DLD1 (cell line): ENCODE data around the gene UPF1.

Source experiments
- in situ Hi-C: cut with HindIII; loops from 2 replicates; pipeline ENCODE4 v1.10.0; 2017; ENCODE audit warnings: low sequenced_read_pairs

The UPF1 gene

GRCh38 chr19:18855647-18856384, 24.1 kb downstream of the UPF1 start:
- in situ Hi-C loops: no loop called here

DNA sequence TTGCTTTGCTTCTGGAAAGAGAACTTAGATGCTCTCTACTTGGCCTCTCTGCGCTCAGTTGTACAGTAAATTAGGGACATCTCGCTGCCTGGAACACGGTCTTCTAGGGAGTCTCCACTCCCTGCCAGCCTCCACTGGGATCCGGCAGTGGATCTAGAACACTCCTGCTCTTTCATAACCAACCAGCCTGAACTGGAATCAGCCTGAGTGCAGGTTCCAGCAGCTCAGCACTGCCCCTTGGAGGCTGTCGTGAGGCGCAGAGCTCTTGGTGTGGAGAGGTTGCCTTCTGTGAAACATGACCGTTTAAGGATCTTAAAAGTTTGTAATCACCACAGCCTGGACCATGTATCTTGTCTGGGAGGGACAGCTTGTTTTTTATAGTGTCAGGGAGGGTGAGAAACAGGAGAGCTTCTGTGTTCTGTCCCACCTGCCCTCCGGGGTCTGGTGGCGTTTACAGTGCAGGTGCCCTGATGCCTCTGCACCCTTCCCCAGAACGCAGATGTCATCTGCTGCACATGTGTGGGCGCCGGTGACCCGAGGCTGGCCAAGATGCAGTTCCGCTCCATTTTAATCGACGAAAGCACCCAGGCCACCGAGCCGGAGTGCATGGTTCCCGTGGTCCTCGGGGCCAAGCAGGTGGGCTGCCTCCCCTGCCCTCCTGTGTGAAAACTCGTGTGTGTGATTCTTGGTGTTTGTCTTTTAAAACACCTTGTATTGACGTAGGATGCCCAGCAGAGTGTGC, 24.8 kb downstream of the UPF1 start:
- in situ Hi-C loops: no loop called here

DNA sequence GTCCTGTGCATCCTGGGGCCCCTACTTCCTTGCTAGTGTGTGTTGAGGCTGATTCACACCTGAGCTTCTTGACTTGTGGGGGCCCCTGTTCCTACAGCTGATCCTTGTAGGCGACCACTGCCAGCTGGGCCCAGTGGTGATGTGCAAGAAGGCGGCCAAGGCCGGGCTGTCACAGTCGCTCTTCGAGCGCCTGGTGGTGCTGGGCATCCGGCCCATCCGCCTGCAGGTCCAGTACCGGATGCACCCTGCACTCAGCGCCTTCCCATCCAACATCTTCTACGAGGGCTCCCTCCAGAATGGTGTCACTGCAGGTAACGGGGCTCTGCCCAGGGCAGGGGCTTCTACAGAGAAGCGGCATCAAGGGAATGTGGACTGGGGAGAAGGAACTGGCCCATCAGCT, 25.5 kb downstream of the UPF1 start:
- in situ Hi-C loops: no loop called here

DNA sequence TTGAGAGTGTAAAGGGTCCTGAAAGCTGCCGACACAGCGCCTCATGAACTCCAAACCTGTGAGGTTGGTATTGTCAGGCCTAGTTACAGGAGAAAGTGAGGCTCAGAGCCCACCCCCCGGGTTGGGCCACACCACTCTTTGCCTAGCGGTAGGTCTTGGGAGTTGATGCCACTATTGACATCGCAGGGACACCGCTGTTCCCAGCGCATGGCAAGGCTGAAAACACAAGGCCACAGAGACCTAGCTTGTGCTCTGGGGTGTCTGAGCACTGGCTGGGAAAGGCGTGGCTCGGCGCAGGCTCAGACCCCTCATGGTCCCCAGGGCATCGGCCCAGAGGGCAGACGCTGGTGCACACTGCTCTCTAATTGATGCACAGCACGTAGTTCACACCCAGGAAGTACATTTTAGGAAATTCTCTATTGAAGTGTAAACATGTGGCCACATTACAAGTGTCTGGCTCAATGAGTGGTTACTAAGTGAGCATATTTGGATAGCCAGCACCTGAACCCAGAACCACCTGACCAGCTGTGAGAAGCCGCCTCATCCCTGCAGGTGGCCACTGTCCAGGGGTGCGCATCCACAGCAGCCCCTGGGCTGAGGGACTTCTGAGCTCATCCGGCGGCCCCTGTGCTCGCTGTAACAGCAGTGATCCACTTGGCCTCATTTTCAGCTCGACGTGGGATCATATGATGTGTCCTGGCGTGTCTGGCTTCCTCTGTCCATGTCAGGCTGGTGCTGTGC, 27.3 kb downstream of the UPF1 start:
- in situ Hi-C loops: no loop called here

DNA sequence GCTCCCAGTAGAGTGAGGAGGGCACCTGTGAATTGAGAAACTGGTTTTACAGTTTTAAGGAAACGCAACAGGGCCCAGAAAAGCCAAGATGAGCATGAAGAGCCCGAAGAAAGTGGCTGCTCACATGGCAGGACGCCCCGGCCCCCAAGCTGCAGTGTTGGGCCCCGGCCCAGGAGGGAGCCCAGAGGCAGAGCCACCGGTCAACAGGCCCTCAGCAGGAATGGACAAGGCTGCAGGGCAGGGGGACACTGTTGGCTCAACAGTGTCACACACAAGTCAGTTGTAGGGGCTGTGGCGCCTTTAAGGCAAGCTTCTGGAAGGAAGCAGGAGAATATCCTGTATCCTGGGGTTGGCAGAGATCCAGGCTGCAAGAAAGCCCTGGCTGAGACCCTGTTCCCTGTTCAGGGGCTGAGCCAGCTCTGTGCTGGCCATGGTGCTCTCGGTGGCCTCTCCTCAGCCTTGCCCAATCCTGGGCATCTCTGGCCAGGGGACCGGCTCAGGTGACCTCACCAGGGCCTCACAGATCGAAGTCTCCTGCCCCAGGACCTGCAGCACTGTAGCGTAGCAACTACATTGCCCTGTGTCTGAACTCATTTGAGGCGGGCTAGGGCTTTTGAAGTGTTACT, 28.0 kb downstream of the UPF1 start:
- in situ Hi-C loops: no loop called here

DNA sequence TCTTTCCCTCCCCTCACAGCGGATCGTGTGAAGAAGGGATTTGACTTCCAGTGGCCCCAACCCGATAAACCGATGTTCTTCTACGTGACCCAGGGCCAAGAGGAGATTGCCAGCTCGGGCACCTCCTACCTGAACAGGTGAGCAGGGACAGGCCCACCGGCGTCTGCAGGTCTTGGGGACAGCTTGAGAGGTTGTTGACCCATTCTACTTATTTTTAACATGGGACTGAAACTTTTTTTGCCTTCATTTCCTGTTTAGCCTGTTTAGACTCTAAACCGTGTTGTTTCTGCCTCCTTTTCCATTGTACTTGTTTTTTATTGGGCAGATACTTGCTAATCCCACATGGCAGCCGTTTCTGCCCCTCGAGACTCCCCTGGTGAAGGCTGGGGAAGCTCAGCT, 28.5 kb downstream of the UPF1 start:
- in situ Hi-C loops: no loop called here

GRCh38 chr19:18860725-18861124, 29.0 kb downstream of the UPF1 start:
- in situ Hi-C loops: no loop called here

DNA sequence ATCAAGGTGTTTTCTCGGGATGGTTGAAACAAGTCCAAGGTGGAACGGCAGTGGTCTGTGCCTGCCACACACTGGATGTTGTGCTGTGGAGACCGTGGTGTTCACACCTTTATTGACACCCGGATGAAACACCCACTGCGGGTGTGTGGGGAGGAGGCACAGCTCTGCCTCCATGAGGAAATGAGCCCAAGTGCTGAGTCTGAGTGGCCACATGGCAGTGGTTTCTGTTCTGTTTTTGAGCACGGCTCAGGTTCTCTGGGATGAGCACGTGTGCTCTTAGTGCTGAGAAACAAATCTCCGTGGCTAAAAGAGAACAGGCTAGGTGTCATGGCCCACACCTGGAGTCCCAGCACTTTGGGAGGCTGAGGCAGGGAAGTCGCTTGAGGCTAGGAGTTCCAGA, 29.5 kb downstream of the UPF1 start:
- in situ Hi-C loops: no loop called here

DNA sequence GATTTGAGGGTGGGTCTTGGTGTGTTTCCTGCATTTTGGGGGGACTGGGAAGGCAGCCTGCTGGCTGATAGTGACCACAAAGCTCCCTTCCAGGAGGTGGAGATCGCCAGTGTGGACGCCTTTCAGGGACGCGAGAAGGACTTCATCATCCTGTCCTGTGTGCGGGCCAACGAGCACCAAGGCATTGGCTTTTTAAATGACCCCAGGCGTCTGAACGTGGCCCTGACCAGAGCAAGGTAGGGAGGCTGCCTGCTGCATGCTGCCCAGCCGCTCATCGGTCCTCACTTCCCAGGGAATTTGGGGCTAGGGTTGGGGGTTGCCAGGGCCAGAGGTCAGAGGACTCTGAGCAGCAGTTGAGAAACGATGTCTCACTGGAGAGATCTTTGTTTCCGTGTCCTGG, 30.2 kb downstream of the UPF1 start:
- in situ Hi-C loops: no loop called here

DNA sequence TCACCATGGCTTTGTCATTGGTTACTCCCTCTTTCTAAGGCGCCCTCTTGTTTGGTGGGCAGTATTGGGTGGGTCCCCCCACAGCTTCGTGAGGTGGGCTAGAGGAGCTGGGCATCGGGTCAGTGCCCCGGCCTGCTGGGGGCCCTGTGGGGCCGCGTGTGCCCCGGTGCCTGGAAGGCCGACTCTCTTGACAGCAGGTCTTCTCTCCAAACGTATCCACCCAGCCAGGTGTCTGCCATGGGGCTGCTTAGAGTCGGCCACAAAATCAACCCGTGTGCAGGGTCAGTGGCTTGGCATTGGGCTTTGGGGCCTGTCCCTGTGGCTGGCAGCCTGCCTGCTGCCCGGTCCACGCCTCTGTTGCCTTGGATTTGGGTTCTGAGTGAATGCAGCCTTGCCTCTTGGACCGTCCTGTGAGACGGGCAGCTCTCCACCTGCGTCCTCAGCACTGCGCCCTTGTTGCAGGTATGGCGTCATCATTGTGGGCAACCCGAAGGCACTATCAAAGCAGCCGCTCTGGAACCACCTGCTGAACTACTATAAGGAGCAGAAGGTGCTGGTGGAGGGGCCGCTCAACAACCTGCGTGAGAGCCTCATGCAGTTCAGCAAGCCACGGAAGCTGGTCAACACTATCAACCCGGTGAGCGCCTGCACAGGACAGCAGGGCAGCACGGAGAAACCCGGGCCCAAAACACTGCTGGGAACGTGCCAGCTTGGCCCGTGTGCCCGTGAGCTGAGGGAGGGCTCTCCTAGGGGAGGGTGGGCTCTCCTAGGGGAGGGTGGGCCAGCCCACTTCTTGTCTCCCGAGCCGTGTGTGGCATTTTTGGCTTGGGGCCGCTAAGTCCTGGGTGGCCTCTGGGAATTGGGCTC, 31.4 kb downstream of the UPF1 start:
- in situ Hi-C loops: no loop called here

DNA sequence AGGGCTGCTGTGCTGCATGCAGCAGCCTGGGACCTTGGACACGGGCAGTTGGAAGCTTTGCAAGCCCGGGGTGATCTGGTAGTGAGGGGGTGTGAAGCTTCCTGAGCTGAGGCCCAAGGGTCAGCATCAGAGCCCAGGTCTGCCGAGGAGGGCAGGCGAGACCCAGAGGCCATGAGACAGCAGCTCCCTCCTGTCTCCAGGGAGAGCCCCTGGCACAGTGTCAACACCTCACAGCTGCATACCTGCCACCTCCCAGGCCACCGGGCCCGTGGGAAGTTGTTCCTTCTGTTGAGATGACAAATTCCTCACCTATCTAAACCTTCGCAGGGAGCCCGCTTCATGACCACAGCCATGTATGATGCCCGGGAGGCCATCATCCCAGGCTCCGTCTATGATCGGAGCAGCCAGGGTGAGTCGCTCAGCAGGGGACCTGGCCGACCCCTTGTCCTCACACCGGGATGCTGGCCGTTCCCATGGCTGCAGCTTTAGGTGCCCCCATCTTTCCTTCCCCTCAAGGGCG, 32.1 kb downstream of the UPF1 start:
- in situ Hi-C loops: no loop called here

GRCh38 chr19:18865106-18865972, 33.6 kb downstream of the UPF1 start:
- in situ Hi-C loops: no loop called here

- in situ Hi-C loops: no loop called here
Observed at GRCh38 chr19:18865973-18866799, 34.4 kb downstream of the UPF1 start.

DNA sequence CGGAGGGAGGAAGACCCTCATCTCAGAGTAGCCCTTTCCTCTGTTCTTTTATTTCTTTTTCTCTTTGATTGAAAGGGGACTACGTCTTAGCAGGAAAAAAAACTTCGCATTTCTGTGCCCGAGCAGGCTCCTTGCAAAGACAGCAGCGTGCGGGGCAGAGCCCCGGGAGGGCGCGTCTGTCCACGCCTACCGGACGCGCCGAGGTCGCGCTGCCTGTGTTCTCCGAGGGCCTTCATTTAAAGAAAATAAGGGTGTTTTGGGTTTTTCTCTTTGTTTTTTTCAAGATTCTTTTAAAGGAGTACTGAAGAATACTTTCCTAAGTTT, 35.0 kb downstream of the UPF1 start:
- in situ Hi-C loops: no loop called here

DNA sequence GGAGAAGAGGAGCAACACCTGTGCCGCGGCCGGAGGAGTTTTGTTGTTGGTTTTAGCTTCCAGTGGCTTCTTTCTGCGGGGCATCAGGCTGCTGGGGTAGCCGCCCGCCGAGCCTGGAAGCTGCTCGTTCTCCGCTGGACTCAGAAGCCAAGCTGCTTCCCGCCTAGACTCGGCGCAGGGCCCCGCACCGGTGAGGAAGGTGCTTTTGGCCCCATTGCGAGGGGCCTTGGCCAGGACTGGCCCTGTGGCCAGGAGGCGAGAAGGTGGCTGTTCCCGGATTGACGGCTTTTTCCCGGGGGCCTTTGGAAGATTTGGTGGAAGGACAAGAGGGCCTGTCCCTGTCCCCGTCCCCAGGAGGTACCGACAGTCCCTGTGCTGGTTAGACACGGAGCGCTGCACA, 35.4 kb downstream of the UPF1 start:
- in situ Hi-C loops: no loop called here

DNA sequence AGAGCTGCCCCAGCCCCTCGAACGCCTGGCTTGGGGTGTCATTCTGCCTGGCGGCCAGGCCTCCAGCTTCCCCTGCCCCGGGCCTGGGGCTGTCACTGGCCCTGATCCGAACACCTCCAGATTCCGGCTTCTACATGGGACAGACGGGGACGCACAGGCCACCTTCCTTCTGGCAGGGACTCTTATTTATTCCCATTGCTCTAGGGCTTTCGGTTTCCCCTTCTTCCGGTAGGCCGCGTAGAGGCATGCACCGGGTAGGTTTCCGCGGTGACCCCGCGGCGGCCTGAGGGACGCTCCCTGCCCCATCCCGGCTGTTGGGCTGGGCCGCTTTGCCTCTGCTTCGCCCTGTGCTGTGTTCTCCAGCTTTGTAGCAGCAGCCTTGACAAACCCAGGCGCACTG, 36.0 kb downstream of the UPF1 start:
- in situ Hi-C loops: no loop called here

DNA sequence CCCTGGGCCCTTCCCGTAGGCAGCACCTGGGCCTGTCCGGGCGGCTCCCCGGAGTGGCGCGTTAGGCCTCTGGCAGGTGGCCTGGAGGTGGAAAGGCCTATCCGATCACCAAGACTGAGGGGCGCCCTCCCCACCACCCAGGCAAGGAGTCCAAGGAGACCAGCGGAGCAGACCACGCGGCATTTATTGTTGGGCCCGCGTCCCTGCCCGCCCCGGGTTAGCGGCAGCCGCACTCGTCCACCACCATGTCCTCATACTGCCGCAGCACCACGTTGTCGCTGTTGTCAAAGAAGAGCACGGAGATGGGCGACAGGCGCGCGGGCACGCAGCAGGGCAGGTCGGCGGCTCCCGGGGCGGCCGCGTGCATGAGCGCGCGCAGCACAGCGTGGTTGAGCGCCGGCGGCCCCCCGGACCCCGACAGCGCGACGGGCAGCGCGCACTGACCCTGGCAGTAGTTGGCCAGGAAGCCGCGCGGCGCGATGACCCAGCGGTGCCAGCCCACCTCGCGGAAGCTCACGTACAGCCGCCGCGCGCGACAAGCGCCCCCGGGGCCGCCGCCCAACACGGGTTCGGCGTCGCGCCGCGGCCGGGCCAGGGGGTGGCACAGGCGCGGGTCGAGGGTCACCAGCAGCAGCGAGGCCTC, 36.7 kb downstream of the UPF1 start:
- in situ Hi-C loops: no loop called here

DNA sequence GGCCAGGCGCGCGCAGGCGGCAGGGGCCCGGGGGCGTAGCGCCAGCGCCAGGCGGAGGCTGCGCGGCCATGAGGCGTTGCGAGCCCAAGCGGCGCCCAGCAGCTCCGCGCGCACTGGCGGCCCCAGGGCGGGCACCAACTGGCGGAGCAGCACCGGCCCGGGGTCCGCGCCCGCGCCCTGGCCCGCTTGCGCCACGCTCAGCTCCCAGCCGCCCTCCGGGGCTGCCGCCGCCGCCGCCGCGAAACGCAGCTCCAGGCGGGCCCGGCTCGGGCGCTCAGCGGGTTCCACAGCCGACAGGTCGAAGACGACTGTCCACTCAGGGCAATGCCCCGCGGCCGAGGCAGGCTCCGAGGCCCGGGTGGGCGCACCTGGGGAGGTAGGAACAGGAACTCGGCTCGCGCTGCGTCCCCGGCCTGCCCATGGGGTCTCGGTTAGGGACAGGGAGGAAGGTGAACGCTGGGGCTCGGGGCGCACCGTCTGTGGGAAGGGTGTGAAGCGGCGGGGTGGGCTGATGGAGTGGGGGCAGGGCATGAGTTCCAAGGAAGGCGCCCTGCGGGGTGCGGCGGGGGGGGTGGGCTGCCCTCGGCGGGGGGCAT, 37.4 kb downstream of the UPF1 start:
- in situ Hi-C loops: no loop called here
